Measurements from ENCODE around the gene EPN3. TPM values are rescaled to one million over a fixed set of nuclear protein-coding genes. Genes with fewer than 3 reads are reported as not detected.

Gene EPN3
- total RNA-seq, 3 donors from 2014 or later: 16.2 to 40.0 (median 27.4) TPM

DNA sequence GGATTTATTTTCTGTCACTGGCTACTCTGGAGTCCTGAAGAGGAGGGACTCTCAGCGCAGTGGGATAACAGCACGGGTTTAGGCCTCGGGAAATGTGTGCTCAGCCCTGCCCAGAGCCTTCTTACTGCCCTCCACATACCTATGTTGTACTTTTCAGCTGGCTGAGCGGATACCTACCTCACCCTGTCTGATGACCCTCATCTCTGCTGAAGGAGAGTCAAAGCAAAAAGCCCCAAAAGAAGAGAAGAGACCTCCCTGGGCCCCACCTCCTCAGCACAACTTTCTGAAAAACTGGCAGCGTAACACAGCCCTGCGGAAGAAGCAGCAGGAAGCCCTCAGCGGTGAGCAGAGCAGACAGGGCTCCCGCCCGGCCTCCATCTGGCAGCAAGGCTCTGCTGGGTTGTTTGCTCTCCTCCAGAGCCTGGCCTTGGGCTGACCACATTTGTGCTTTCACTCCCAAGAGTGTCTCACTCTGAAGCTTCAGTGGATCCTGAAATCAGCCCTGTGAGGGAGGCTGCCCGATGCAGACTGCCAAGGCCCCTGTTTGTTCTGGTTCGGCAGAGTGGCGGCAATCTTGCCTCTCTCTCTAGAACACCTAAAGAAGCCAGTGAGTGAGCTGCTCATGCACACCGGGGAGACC is 14.0 kb upstream of the EPN3 start:
- ATAC-seq (peak; percentile 48), DNase-seq (no peak)
- Histone ChIP-seq H3K4me3 (no peak overlapping the region), H3K36me3 (ENCODE audit: low read depth) (no peaks in the 10 kb centered on the region), H3K9me3 (no peaks in the 10 kb centered on the region), H3K4me1 (ENCODE audit: low read depth) (peaks cover 3% of the 10 kb centered on the region)
- no peak for TF ChIP-seq CTCF (IDR thresholded peaks at IDR 0.05)
- intact Hi-C loops (cut with DNase I, micrococcal nuclease): no loop called here

DNA sequence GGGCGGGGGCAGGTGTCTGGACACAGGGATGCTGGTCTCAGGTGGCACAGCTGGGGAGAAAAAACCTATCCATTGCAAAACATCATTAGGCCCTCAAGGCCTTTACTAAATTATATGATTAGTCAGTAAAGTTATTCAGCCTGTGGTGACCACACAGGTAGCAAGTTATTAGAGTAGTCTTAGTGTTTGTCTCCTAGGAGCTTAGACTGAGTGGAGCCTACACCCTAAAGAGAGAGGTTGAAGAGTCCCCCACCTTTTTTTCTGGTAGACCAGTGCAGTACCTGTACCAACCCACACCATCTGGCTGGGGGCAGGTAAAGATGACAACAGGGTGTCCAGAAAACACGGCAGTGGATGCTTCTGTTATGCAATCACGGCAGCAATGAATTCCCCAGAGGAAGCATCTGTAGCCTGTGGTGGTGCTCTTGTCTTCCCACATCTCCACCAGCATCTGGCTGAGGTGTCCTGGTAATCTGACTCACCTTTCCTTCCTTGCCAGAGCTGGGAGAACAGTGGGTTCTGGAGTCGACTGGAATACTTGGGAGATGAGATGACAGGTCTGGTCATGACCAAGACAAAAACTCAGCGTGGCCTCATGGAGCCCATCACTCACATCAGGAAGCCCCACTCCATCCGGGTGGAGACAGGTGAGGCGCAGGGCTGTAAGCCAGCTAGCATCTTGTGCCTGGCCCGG is 13.2 kb upstream of the EPN3 start:
- peaks cover 3% of the 10 kb centered on the region for H3K4me1 ChIP-seq (ENCODE audit: low read depth)
- no peak for TF ChIP-seq CTCF (IDR thresholded peaks at IDR 0.05)
- intact Hi-C loops (cut with DNase I, micrococcal nuclease): no loop called here
- ATAC-seq: no peak
- no peaks in the 10 kb centered on the region for H3K36me3 ChIP-seq (ENCODE audit: low read depth)
- DNase-seq: no peak
- no peak overlapping the region for H3K4me3 ChIP-seq
- no peaks in the 10 kb centered on the region for H3K9me3 ChIP-seq

DNA sequence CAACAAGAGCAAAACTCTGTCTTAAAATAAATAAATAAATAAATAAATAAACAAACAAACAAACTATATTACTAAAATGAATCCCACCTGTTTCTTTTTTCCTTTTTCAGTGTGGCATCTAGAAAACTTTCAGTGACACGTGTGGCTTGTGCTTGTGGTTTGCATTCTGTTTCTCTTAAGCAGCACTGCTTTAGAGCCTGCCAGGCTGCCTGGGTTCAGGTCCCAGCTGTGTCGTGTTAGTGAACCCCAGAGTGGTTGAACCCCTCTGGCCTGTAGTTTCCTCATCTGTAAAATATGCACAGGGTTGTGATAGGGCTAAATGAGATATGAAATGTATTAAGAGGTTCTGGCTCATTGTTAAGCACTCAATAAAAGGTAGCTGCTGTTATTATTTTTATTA is 12.1 kb upstream of the EPN3 start:
- Histone ChIP-seq H3K4me1 (ENCODE audit: low read depth) (peaks cover 3% of the 10 kb centered on the region), H3K9me3 (no peaks in the 10 kb centered on the region), H3K4me3 (no peak overlapping the region), H3K36me3 (ENCODE audit: low read depth) (no peaks in the 10 kb centered on the region)
- intact Hi-C loops (cut with DNase I, micrococcal nuclease): no loop called here
- DNase-seq (no peak), ATAC-seq (no peak)
- TF ChIP-seq CTCF (IDR thresholded peaks at IDR 0.05): no peak

DNA sequence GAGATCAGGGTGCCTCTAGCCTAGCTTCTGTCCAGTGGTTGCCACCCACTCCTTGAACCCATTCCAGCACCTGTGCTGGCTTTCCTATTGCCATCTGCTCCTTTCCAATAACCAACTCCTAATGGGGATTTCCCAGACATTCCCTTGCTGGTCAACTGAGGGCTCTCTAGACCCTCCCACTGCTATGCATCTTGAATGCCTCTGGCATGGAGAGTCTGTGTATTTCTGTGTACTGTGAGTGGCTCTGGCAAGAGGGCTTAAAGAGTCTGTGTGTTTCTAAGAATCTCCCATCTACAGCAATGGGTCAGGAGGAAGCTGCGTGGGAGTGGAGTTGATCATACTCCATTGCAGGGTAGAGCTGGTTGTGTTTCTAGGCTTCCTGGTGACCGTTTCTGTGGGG is 11.0 kb upstream of the EPN3 start:
- no peak for ATAC-seq
- Histone ChIP-seq H3K9me3 (no peaks in the 10 kb centered on the region), H3K36me3 (ENCODE audit: low read depth) (no peaks in the 10 kb centered on the region), H3K4me1 (ENCODE audit: low read depth) (peaks cover 3% of the 10 kb centered on the region), H3K4me3 (no peak overlapping the region)
- no peak for TF ChIP-seq CTCF (IDR thresholded peaks at IDR 0.05)
- intact Hi-C loops (cut with DNase I, micrococcal nuclease): no loop called here
- no peak for DNase-seq

GRCh38 chr17:50522766-50523165 is 9.8 kb upstream of the EPN3 start:
- DNase-seq: no peak

More at GRCh38 chr17:50522766-50523165, 9.8 kb upstream of the EPN3 start:
- no peak for ATAC-seq
- no peaks in the 10 kb centered on the region for H3K4me1 ChIP-seq (ENCODE audit: low read depth)
- no peak overlapping the region for H3K4me3 ChIP-seq
- intact Hi-C loops (cut with DNase I, micrococcal nuclease): no loop called here
- H3K36me3 ChIP-seq (ENCODE audit: low read depth): no peaks in the 10 kb centered on the region
- no peak for TF ChIP-seq CTCF (IDR thresholded peaks at IDR 0.05)
- no peaks in the 10 kb centered on the region for H3K9me3 ChIP-seq

Measured in mucosa of descending colon (tissue), 3 donors.